HG03575 (cell line): ENCODE results near the gene PIK3R1.

Experiments
- ATAC-seq: cut with Tn5 transposase; IDR thresholded peaks from one replicate; pipeline ENCODE4 v1.9.1; 2021; ENCODE audit not compliant: unreplicated experiment, insufficient number of reproducible peaks, low FRiP score; ENCODE audit errors: extremely low read depth

PIK3R1 gene

DNA sequence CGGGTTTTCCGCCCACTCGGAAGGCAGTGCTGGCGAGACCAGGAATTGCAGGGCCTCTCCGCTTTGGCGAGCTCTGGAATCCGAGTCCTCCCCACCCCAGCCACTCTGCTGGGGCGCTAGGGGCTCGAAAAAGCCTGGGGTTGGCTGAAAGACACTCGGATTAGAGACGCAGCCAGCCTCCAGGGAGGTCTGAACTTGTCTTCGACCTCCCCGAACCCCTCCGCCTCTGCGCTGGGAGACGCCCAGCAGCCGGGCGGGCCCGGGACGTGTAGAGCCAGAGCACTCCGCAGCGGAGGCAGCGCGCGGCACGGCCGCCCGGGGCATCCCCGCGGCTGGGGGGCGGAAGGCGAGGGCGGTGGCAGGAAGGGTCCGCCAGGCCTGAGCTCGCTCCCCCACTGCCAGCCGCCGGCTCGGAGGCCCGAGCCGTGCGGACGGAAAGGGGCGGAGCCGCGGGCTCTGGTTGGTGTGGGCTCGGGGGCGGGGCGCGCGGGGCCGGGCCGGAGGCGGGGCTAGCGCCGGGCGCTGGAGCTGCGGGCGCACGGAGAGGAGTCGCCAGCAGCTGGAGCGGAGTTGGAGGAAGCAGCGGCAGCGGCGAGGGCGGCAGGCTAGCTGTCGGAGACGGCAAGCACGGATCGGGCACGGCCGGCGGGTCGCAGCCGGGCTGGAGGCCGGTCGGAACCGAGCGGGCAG is at the start of gene PIK3R1:
Gene PIK3R1 (plus strand): TSS at position 549 of the 690 bp plus-strand sequence. CDS start 10,920 bp downstream, outside the sequence.
- ATAC-seq: peak; percentile 47

DNA sequence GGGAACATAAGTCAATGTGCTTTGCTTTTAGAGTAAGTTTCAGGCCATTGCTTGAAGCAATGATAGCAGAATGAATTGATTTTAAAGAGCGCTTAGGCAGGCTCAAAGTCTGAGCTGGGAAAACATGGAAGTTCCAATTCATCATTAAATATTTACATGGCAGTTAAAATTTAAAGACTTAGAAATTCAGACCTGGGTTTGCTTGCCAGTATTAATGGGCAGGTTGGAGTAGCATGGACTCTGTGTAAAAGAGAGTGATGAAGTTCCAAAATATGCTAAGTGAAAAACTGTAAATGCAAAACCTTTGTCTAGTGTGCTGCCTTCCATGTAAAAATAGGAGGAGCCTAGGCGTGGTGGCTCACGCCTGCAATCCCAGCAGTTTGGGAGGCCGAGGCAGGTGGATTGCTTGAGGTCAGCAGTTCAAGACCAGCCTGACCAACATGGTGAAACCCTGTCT is 48.3 kb upstream of the PIK3R1 start:
- no peak for ATAC-seq

DNA sequence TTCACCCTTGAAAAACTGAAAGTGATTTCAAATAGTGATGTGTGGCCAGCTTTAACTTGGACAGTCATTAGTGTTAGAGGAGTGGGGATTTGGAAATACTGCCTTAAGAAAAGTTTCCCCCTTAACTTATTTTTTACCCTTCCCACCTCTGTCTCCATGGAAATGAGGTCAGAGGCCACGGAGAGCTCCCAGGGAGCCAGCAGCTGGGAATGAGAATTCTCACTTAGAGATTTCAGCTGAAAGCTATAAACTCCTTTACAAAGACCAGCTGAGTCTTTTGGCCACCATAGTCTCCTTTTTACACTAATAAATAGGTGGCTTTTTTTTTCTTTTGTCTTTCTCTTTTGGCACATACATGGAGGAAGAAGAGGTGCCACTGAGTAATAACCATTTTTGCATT is 45.7 kb upstream of the PIK3R1 start:
- no peak for ATAC-seq

DNA sequence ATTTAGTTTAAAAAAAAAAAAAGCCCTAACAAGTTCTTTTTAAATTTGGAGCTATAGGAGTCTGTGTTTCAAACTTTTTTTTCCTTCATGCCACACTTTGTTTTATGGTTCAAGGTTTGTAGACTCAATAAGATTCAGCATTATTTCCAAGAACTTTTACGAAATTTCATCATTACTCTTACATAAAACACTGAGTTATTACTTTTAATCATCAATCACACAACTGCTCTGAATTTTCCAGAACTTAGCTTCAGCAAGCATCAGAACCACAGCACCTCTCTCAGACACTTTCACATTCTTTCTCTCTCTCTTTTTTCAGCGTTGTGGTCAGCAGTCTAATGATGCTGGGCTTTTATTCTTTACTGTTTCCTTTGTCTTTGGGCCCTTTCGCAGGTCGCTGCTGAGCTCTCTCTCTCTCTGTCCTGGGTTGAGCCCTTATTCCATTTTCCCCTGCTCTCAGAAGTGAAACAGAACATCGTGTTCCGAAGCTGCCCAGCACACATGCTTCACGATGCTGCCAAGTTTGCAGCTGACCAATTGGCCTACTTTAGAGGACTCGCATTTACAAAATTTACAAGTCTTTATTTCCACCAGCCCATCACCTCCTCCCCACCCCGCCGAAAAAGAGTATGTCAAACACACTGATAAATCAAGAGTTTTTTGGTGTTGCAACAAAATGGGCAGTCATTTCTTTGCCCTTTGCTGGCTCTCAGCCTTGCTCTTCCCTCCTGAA is 44.6 kb upstream of the PIK3R1 start:
- ATAC-seq: no peak

DNA sequence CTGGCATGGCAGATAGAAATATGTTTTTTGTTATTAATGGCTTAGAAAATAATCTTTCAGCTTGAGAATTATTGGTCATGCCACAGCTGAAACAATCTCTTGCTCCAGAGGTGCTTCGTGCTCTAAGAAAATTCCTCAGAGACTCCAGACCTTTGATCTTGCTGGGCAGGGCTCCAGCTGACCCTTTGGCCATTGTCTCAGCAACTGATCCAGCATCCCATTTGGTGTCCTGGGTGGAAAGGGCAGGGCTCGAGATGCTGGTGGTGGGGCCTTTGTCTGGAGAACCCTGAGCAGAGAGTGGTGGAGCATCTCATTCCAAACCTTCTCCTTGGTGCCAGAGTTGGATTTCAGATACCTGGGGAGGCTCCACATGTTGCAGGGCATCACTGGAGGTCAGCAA is 43.2 kb upstream of the PIK3R1 start:
- ATAC-seq: no peak

DNA sequence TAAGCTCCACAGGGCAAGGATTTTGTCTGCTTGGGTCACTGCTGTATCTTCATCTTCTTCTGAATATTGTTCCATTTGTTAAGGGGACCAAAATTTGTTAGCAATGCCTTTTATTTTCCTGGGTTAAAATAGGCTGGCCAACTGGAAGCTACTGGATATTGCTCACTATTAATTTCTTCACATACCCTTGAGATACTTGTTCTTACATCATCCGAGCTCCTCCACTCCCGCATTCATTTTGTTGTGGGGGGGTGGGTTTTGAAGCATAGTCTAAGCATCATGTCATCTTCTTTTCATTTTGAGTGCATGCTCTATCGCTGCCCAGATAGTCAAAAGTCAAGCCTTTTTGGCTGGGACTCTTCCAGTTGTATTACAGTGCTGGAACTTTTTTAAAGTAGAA is 42.5 kb upstream of the PIK3R1 start:
- no peak for ATAC-seq

DNA sequence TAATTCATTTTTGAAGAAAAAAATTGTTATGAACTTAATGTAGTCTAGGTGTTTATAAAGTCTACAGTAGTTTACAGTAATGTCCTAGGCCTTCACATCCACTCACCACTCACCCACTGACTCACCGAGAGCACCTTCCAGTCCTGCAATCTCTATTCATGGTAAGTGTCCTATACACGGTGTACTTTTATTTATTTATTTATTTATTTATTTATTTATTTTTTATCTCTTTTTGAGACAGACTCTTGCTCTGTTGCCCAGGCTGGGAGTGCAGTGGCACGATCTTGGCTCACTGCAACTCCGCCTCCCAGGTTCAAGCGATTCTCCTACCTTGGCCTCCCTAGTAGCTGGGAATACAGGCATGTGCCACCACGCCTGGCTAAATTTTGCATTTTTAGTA is 39.3 kb upstream of the PIK3R1 start:
- no peak for ATAC-seq

DNA sequence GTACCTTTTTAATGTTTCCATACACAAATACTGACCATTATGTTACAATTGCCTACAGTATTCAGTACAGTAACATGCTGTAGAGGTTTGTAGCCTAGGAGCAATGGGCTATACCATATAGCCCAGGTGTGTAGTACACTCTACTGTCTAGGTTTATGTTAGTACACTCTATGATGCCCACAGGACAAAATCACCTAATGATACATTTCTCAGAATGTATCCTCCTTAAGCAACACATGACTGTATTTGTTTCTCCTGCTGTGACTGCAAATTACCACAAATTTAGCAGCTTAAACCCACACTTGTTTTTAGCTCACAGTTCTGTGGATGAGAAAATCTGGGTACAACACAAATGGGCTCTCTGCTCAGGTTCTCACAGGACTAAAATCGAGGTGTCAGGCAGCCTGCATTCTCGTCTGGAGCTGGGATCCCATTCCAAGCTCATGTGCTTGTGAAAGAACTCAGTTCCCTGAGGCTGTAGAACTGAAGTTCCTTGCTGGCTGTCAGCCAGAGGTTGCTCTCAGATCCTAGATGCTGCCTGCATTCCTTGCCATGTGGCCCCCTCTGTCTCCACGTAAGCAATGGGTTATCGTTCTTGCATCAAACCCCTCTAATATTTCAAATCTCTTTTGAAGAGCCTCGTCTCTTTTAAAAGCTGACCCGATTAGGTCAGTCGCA is 38.6 kb upstream of the PIK3R1 start:
- ATAC-seq: no peak

DNA sequence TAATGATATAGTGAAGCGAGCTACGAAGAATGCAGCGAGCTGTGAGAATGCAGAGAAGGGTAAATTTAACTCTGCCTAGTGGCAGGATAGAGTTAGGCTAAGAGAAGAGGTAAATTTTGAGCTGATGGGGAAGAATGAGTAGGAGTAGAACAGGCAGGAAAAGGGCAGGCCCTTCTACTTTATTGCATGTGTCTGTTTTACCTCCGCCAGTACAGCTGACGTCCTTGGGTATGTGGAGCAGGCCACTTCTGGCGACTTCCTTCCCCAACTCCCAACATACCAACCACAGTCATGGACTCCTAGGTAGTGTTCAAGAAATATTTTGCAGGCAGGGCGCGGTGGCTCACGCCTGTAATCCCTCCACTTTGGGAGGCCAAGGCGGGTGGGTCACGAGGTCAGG is 37.9 kb upstream of the PIK3R1 start:
- no peak for ATAC-seq

DNA sequence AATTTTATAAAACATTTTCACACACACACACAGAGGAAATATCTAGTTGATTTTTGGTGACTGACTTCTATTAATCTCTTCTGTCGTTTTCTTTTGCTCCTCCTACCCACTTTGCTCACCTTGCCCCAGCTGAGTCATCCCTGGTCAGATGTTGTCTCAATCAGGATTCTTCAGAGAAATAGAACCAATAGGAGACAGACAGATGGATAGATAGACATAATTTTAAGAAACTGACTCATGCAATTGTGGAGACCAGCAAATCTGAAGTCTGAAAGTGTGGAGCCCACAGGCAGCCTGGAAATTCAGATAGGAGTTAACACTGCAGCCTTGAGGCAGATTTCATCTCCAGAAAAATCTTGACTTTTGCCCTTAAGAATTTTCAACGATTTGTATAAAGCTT is 37.0 kb upstream of the PIK3R1 start:
- no peak for ATAC-seq

DNA sequence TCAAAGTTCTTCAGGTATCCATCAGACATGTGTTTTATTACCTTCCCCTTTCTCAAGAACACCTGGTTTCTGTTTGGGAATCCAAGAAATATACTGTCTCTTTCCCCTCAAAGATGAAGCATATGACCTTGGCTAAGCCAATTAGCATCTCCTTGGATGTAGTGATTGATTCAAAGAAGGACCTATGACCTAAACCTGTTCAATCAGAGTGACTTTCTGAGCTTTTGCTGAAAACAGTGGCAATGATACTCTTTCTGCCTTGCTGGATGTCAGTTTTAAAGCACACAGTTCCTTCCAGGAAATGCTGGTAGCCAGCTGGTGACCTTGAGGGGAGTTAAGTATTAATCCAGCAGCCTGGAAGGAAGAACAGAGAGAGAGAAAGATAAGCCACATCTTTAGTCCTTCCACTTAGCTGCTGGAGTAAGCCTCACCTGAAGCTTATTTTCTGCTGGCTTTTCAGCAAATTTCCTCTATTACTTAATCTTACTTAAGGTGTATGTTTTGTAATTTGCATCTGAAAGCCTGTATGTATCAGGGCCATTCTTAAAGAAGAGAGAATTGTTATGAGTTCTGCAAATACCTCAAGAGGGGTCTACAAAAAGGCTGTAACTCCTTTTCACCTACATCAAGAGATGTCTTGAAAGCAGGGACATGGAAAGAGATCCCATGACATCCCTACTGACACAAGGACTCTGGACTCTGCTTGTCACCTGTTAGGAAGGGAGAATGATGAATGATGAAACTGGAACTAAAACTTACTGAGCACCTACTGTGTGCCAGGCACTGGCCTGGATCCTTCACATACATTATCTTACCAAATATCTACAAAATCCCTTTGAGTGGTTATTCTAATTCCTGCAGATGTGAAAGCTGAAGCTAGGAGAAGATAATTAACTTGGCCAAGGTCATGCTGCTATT is 35.2 kb upstream of the PIK3R1 start:
- no peak for ATAC-seq

DNA sequence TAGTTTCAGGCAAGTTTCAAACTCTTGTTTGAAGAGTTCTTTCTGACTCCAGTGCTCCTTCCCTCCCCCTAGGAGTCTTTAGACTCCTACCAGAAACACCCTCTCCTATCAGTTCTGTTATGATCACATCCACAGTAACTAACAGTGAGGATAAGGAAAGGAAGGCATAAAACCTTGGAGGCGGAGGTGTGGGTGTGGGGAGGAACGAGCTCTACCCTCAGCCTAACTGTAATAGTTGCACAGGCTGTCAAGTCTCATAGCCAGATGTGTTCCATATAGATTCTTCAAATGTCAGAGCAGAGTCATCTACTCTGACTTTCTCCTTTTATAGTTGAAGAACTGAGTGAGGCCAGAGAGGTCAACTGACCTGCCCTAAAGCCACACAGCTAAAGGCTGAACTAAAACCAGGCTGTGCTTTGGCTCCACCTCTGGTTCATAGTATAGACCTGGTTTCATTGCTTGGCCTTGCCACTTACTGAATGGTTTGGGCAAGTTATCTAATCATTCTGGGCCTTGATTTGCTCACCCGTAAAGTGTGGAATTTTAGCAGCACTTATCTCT is 34.4 kb upstream of the PIK3R1 start:
- no peak for ATAC-seq

DNA sequence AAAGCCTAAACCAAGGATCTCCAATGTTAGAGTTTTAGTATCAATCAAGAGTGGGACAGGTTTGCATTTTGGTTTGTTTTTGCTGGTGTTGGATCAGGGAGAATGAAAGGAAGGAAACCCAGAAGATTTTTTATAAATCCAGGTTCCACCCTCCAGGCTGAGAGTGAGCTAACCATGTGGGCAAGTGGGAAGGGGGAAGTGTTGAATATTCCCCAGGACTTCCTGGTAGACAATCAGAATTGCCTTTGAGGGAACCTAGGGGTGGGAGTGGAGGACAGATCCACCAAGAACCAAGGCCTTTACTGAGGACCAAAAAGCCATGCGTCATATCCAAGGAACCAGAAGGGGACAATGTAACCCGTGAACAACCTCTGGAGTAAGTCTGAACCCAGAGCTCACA is 33.5 kb upstream of the PIK3R1 start:
- ATAC-seq: no peak

DNA sequence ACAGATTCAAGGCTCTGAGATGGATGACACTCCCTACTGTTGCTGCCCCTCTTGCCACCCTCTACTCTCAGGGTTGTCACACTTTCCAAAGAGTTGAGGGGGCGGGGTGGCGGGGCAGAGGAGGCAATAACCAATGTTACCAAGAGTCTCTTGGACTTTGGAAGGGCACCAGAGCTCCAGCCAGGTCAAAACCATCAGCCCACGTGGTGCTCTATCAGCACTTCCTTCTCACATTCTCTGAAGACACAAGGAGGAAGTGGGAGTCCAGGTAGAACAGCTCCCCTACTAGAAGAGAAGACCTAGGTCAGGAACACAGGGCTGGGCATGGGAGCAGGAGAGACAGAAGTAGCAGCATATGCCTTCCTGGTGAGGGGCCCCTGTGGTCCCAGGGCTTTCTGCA is 33.0 kb upstream of the PIK3R1 start:
- no peak for ATAC-seq

DNA sequence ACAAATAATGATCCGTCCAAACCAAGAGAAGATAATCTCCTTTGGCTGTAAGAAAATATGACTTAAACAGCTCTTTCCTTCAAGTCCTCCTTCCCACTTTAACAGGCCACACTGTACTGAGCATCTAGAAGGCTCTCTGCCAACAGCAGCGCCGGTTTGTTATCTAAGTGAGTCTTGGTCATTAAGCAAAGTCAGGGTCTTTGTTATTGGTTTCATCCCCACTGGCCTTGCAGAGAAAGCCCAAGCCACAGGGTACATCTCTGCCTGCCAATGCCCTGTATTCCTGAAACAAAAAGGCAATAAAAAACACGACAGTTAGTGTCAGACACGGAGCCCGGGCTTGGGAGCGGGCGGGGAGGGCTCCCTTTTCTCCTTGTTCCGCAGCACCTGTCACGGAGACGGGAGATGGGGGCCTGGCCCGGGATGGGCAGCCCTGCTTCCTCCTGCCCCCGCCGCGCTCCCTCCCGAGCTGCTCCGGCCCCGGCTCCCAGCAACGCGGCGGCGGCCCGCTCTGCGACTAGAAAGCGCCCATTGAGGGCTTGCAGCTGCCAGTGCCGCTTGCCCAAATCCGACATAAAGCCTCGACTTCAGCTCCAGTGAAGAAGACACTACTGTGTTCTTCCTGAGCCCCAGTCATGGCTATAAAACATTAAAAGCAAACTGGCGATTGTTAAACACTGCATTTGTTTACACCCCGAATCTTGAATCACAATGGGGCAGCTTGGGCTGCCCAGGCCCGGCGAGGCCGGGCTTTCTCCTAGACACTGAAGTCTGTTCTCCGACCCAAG is 28.1 kb upstream of the PIK3R1 start:
- ATAC-seq: no peak

DNA sequence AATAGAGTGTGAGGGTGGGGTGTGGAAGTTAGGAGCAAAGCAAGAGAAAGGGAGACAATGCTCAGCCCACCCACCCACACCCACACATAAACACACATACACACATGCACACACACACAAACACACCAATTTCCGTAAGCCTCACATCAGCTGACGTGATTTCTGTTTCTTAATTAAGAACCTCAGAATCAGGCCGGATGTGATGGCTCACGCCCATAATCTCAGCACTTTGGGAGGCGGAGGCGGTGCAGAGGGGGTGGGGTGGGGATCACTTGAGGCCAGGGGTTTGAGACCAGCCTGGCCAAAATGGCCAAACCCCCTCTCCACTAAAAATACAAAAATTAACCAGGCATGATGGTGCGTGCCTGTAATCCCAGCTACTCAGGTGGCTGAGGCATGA is 26.4 kb upstream of the PIK3R1 start:
- no peak for ATAC-seq

DNA sequence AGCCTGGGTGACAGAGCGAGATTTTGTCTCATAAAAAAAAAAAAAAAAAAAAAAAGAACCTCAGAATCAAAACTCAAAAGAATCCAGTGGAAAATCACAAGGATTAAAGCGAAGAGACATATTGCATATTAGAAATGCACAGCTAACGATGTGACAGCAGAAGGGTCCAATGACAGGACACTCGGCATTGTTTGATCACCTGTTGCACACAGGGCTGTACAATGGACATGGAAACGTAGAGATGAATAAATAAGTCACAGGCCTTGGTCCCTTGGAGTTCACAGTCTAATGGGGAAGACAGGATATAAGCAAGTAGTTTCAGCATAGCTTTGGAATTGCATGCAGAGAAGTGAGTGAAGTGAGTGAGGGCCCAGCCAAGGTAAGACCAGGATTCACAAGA is 25.9 kb upstream of the PIK3R1 start:
- ATAC-seq: no peak

DNA sequence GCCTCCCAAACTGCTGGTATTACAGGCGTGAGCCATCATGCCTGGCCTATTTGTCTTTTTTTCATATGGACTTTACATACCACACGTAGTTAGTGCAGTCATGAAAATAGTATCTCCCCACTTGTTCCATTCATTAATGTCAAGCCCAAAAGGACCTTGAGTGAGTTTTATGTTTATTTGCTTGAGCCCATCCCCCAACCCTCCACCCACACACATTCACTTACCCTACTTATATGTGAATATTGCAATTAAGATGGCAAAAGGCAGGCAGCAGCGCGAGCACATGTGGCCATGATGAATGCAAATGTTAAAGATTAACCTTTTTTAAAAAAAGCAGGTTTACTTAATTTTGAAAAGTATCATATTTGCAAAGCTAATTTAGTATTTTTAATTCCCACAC is 24.9 kb upstream of the PIK3R1 start:
- ATAC-seq: no peak
